Suppressor macrophage treated with lipopolysaccharide for 4 hours (primary cell): Measurements from ENCODE around the gene BOLA2B.
A peak's percentile ranks its signal among the peaks of the same experiment; 100 is the strongest.
"Not testable (repeated sequence)": the region's sequence is repeated elsewhere in the genome, so short reads cannot be mapped to it uniquely, and the experiment has no call there.

Experiments used
- DNase-seq: peaks from one replicate; pipeline ENCODE4 v3.0.0-alpha.2; 2020

Gene BOLA2B

GRCh38 chr16:30193615-30194014 is at the start of gene BOLA2B, which contains the start of gene SLX1A:
Gene BOLA2B (minus strand): TSS chr16:30193666. CDS start chr16:30193595, 71 bp downstream.
Gene SLX1A (plus strand): TSS chr16:30193875. CDS start chr16:30194085, 210 bp downstream.
- not testable (repeated sequence) for DNase-seq

GRCh38 chr16:30217082-30217481 is 23.6 kb upstream of the BOLA2B start:
- DNase-seq, result not testable (repeated sequence)

- not testable (repeated sequence) for DNase-seq
Observed at GRCh38 chr16:30211414-30211813, 17.9 kb upstream of the BOLA2B start.

- DNase-seq, result not testable (repeated sequence)
Observed at GRCh38 chr16:30209032-30209431, 15.6 kb upstream of the BOLA2B start.

GRCh38 chr16:30207063-30207704 is 13.7 kb upstream of the BOLA2B start:
- DNase-seq, result not testable (repeated sequence)

GRCh38 chr16:30206252-30206651 is 12.8 kb upstream of the BOLA2B start:
- not testable (repeated sequence) for DNase-seq

GRCh38 chr16:30205541-30206236 is 12.2 kb upstream of the BOLA2B start:
- DNase-seq, result not testable (repeated sequence)

GRCh38 chr16:30199608-30200343 is 6.3 kb upstream of the BOLA2B start:
- DNase-seq, result not testable (repeated sequence)

GRCh38 chr16:30199049-30199448 is 5.6 kb upstream of the BOLA2B start, which contains the start of gene SULT1A3:
Gene SULT1A3 (plus strand): TSS chr16:30199255. CDS start chr16:30200729, 1,474 bp downstream.
- not testable (repeated sequence) for DNase-seq

- not testable (repeated sequence) for DNase-seq
Observed at GRCh38 chr16:30197001-30197400, 3.5 kb upstream of the BOLA2B start.

- DNase-seq, result not testable (repeated sequence)
Observed at GRCh38 chr16:30194172-30194925, 883 bp upstream of the BOLA2B start.

GRCh38 chr16:30193098-30193497 is 368 bp downstream of the BOLA2B start:
- not testable (repeated sequence) for DNase-seq

- DNase-seq, result not testable (repeated sequence)
Observed at GRCh38 chr16:30191158-30191557, 2.3 kb downstream of the BOLA2B start.

GRCh38 chr16:30187971-30188561 is 5.4 kb downstream of the BOLA2B start:
- no peak for DNase-seq

- no peak for DNase-seq
Observed at GRCh38 chr16:30187556-30187865, 6.0 kb downstream of the BOLA2B start.

- peak; percentile 86 for DNase-seq
Observed at GRCh38 chr16:30186782-30187555, 6.5 kb downstream of the BOLA2B start.

- no peak for DNase-seq
Observed at GRCh38 chr16:30186444-30186781, 7.1 kb downstream of the BOLA2B start.

- peak; percentile 67 for DNase-seq
Observed at GRCh38 chr16:30185683-30186421, 7.6 kb downstream of the BOLA2B start.

GRCh38 chr16:30184891-30185682 is 8.4 kb downstream of the BOLA2B start:
- DNase-seq, result peak; percentile 52
